D721Med (cell line): ENCODE data around the gene HSD17B1.
A peak's percentile ranks its signal among the peaks of the same experiment; 100 is the strongest.

Experiments used
- DNase-seq: peaks from one replicate; pipeline ENCODE4 v3.0.0; 2011; ENCODE audit warnings: low spot score; ENCODE audit not compliant: insufficient read length
- FAIRE-seq: peaks from 2 replicates; lab custom pipeline; 2011; peaks lifted over from hg19 to GRCh38; lab: Jason Lieb, UNC
- CTCF ChIP-seq: IDR thresholded peaks from 2 replicates; pipeline ENCODE4 v1.5.1; 2012; ENCODE audit warnings: mild to moderate bottlenecking, control low read depth; ENCODE audit not compliant: insufficient read depth; ENCODE audit errors: missing control alignments

HSD17B1 gene

GRCh38 chr17:42519546-42520491 lies 32.9 kb upstream of the HSD17B1 start:
- DNase-seq, result no peak
- no peak for FAIRE-seq

GRCh38 chr17:42520540-42520951 lies 32.2 kb upstream of the HSD17B1 start:
- no peak for FAIRE-seq
- peak; percentile 13 for TF ChIP-seq CTCF
- no peak for DNase-seq

More at GRCh38 chr17:42519546-42520491, 32.9 kb upstream of the HSD17B1 start:
- no peak for TF ChIP-seq CTCF

- TF ChIP-seq CTCF, result no peak
- no peak for DNase-seq
- FAIRE-seq, result no peak
These were observed 31.7 kb upstream of the HSD17B1 start for GRCh38 chr17:42521036-42521435.

GRCh38 chr17:42521666-42522262 lies 31.0 kb upstream of the HSD17B1 start:
- no peak for FAIRE-seq
- TF ChIP-seq CTCF, result no peak

GRCh38 chr17:42522263-42522790 lies 30.4 kb upstream of the HSD17B1 start:
- FAIRE-seq (no peak), DNase-seq (no peak)
- no peak for TF ChIP-seq CTCF

More at GRCh38 chr17:42521666-42522262, 31.0 kb upstream of the HSD17B1 start:
- no peak for DNase-seq

GRCh38 chr17:42522798-42523278 lies 29.9 kb upstream of the HSD17B1 start:
- no peak for TF ChIP-seq CTCF
- FAIRE-seq, result no peak
- DNase-seq, result no peak
